ENCODE measurements around the gene RPS6KA2.

The RPS6KA2 gene

DNA sequence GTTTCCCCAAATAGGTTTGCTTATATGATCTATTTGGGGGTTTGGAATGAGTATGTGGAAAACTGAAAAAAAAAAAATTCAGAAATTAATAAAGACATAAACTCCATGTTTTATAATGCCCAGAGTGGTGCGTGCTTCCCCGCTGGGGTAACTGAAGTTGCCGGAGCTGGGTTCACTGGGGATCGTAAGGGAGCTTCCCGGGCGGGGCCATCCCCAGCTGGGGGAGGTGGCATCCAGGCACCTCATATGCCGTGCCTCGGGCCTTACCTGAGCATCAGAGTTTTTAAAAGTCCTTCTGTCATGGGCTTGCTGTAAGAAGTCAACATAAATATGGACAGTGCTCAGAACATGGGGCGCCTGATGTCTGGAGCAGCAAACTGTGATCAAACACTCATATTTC is 22.7 kb downstream of the RPS6KA2 start:
- H3K9me3 Mint-ChIP-seq = no peaks in the 10 kb centered on the region
- H3K36me3 Mint-ChIP-seq = no peaks in the 10 kb centered on the region
- no peaks in the 10 kb centered on the region for H3K27me3 Mint-ChIP-seq
- no peak overlapping the region for H3K4me3 Mint-ChIP-seq
- CTCF ChIA-PET = interaction anchor here (0.5 kb wide), 1 partner anchor 62 kb away, joined by 4 read pairs; no protein-coding TSS in a partner anchor
- H3K27ac Mint-ChIP-seq = no peak overlapping the region
- no peaks in the 10 kb centered on the region for H3K4me1 Mint-ChIP-seq
- no peak for DNase-seq

DNA sequence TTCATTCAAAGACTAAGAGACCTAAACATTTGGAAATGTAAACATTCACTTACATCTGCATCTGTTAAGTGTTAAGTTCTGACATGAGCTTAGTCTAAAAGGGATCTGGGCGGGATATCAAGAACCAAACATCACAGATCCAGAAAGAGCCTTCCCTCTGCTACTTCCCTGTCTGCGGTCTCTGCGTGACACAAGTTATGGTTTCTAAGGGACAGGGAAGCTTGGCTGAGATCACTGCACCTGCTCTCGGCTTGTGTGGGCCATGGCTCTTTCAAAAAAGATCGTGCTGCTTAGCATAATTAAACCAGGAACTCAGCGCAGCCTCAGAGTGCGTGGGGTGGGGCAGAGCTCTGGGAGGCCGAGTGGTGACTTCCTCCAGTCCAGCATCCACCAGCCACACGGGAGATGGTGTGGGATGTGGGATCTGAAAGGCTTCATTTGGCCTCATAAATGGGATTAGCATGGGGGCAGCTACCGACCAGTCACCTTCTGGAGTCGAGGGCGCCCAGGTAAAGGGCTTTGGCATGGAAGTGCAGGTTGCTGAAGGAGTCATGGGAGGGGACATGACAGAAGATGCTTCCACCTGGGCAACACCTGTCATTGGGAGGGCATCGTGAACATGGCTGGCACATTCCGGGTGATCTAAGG is 23.9 kb downstream of the RPS6KA2 start:
- Mint-ChIP-seq H3K27me3 (no peaks in the 10 kb centered on the region), H3K4me3 (no peak overlapping the region), H3K9me3 (no peaks in the 10 kb centered on the region), H3K36me3 (no peaks in the 10 kb centered on the region), H3K27ac (no peak overlapping the region), H3K4me1 (no peaks in the 10 kb centered on the region)
- no peak for DNase-seq
- CTCF ChIA-PET = no interaction called here

DNA sequence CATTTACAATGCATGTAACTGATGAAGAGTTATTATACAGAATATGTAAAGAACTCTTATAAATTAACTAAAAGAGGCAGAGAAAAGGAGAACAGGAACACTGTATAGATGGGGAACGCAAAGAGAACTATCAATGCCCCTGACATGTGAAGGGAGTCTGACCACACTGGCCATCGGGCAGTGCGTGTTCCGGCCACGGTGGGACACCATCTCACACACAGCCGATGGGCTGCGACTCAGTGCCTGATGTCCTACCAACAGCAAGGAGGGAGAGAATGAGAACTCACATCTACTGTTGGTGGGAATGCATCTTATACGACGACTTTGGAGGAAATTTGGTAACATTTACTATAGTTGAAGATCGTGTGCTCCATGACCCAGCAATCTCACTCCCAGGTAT is 25.1 kb downstream of the RPS6KA2 start:
- Mint-ChIP-seq H3K27me3 (peaks cover 3% of the 10 kb centered on the region), H3K4me3 (no peak overlapping the region)
- CTCF ChIA-PET = no interaction called here

DNA sequence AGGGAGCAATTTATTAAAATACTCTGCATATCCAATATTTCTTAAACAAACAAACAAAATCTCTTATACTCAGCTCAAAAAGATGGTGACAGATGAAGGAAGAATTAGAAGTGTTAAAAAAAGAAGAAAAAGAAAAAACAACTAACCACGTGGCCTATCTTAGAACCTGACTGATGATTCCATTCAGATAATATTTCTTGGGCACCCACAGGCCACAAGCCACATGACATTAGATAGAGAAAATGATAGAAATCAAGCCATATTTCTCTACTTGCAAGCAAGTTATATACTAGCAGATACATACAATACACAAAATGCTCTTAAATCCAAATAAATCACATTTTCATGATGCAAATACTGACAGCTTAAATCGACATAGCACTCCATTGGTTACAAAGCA is 26.1 kb downstream of the RPS6KA2 start:
- Mint-ChIP-seq H3K27ac (no peak overlapping the region), H3K36me3 (no peaks in the 10 kb centered on the region), H3K9me3 (no peaks in the 10 kb centered on the region), H3K4me1 (no peaks in the 10 kb centered on the region), H3K27me3 (peaks cover 3% of the 10 kb centered on the region), H3K4me3 (no peak overlapping the region)
- DNase-seq = no peak
- CTCF ChIA-PET = no interaction called here

More for the DNA sequence above, 25.1 kb downstream of the RPS6KA2 start:
- no peak for DNase-seq
- no peaks in the 10 kb centered on the region for H3K4me1 Mint-ChIP-seq
- H3K9me3 Mint-ChIP-seq = no peaks in the 10 kb centered on the region
- no peaks in the 10 kb centered on the region for H3K36me3 Mint-ChIP-seq
- no peak overlapping the region for H3K27ac Mint-ChIP-seq

DNA sequence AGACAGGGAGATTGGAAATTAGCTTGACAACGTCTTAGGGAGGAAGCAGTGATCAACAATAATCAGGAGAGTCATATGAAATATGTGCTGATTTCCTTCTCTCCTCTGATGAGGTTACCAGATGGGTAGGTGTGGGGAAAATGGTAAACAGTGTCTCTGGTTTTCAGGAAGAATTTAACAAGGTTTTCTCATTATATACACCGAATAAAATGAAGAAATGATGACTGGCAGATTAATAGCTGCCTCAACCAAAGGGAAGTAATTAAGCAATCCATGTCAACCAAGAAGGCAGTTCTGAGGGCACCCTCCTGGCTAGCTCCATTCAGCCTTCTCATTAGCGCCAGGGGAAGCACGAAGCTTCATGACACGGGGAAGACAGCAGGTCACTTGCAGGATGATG is 27.8 kb downstream of the RPS6KA2 start:
- CTCF ChIA-PET = no interaction called here
- Mint-ChIP-seq H3K27me3 (peaks cover 3% of the 10 kb centered on the region), H3K27ac (no peak overlapping the region), H3K36me3 (no peaks in the 10 kb centered on the region), H3K9me3 (no peaks in the 10 kb centered on the region), H3K4me1 (no peaks in the 10 kb centered on the region), H3K4me3 (no peak overlapping the region)
- no peak for DNase-seq

DNA sequence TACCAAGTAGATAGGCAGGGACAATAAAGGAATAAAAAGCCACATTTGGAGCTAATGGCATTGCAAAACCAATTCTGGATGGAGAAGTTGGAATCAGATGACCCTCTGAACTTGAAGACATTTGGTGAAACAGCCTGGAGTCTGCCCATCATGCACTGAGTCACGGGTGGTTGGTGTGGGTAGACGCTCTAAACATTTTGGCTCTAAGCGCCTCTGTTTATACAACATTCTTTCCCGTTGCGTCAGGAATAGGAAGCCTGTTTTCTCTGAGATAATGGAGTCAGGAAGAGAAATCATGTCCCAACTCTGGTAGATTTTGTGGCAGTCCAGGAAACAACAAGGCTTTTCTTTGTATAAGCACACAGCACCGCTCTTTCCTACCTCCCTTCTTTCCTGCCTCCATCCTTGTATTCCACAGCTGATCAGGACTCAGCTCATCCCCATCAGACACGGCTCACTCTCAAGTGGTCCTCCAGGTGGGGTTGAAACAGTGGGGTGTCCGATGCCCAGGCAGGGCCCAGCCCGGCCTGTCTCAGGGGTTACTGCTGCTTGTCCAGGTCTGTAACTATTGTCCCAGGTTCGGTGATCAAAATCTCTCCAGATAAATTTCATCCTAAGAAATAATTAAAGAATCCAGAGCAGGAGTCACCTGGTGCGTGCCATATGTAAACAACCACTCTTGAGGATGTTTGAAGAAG is 28.5 kb downstream of the RPS6KA2 start:
- peaks cover 3% of the 10 kb centered on the region for H3K27me3 Mint-ChIP-seq
- no peaks in the 10 kb centered on the region for H3K36me3 Mint-ChIP-seq
- H3K4me3 Mint-ChIP-seq = no peak overlapping the region
- H3K27ac Mint-ChIP-seq = no peak overlapping the region
- H3K4me1 Mint-ChIP-seq = no peaks in the 10 kb centered on the region
- H3K9me3 Mint-ChIP-seq = no peaks in the 10 kb centered on the region
- CTCF ChIA-PET = no interaction called here
- no peak for DNase-seq

DNA sequence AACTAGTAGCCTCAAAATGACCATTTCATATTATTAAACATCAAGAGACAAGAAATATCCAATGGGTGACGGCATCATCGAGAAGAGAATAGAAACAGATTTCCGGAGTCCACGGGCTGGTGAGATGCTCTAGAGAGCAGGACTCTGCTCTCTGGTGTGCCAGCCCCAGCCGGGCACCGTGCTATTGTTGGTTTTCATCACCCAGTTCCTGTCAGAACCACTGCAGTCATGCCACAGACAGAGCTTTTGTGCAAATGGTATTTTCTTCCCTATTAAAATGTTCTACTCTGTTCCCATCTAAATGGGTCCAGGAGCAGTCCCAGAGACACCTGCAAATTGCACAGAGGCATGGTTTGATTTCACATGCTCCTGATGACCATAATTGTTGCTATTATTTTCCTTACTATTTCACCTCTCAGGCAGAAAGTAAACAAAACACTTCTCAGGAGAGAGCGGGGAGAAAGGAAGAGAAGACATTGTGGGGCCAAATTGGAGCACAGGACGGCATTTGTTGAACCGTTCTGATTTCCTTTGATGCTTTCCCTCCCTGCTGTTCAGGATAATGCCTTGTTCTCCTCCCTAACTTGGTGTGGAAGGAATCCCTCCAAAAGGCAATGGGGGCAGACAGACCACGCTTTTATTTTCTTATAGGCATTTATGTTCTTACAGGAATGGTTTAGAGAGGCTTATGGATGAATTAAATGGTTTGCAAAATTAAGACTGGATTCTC is 29.2 kb downstream of the RPS6KA2 start:
- Mint-ChIP-seq H3K4me3 (no peak overlapping the region), H3K4me1 (no peaks in the 10 kb centered on the region), H3K36me3 (no peaks in the 10 kb centered on the region), H3K9me3 (no peaks in the 10 kb centered on the region), H3K27ac (no peak overlapping the region), H3K27me3 (peaks cover 3% of the 10 kb centered on the region)
- no peak for DNase-seq
- CTCF ChIA-PET = no interaction called here

DNA sequence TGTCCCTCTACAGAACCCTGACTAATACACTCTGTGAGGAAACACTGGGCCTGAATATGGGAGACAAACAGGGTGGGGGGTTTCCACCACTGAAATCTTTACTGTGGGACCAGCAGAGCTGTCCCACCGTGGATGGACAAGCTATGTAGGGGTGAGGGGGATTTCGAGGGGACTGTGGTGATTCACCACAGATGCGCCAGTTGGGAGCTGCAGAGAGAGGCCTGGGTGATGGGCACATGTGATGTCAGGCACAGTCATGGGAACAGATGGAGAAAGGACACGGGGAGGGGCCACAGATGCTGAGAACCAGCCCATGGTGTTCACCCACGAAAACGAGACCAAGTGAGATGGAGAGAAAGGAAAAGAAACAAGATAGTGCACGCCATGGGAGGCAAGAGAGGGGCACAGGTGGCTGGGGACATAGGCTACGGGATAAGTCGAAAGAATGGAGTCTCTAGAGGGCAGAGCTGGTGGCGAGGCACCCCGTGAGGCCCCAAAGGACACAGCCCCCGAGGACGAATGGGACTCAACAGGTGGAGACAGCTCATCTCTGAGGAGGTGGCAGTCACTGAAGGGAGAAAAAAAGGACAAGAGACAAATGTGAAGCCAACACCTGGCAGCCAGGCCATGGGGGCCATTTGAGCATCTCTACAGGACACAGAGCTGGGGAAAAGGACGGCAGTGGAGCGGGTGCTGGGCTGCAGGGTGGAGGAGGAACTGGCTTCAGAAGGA is 30.1 kb downstream of the RPS6KA2 start:
- H3K4me1 Mint-ChIP-seq = no peaks in the 10 kb centered on the region
- no peaks in the 10 kb centered on the region for H3K9me3 Mint-ChIP-seq
- H3K36me3 Mint-ChIP-seq = no peaks in the 10 kb centered on the region
- no peak overlapping the region for H3K4me3 Mint-ChIP-seq
- no peak overlapping the region for H3K27ac Mint-ChIP-seq
- H3K27me3 Mint-ChIP-seq = peaks cover 3% of the 10 kb centered on the region
- CTCF ChIA-PET = no interaction called here
- no peak for DNase-seq

DNA sequence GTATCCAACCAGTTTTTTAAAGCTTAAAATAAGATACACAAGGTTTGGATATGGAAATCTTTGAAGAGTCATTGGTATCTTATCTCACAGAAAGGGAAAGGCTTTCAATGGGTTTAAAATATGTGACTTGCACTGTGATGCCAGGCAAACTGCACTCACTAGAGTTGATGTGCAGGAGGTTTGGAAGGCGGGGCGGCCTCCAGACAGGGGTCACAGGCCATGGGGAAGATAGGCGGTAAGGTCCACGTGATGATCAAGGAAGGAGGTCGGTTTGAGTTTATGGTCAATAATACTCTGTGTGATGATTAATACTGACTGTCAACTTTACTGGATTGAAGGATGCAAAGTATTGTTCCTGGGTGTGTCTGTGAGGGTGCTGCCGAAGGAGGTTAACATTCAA is 31.1 kb downstream of the RPS6KA2 start:
- Mint-ChIP-seq H3K27me3 (peaks cover 3% of the 10 kb centered on the region), H3K9me3 (no peaks in the 10 kb centered on the region), H3K36me3 (no peaks in the 10 kb centered on the region), H3K4me1 (no peaks in the 10 kb centered on the region), H3K27ac (no peak overlapping the region), H3K4me3 (no peak overlapping the region)
- CTCF ChIA-PET = no interaction called here
- DNase-seq = no peak

DNA sequence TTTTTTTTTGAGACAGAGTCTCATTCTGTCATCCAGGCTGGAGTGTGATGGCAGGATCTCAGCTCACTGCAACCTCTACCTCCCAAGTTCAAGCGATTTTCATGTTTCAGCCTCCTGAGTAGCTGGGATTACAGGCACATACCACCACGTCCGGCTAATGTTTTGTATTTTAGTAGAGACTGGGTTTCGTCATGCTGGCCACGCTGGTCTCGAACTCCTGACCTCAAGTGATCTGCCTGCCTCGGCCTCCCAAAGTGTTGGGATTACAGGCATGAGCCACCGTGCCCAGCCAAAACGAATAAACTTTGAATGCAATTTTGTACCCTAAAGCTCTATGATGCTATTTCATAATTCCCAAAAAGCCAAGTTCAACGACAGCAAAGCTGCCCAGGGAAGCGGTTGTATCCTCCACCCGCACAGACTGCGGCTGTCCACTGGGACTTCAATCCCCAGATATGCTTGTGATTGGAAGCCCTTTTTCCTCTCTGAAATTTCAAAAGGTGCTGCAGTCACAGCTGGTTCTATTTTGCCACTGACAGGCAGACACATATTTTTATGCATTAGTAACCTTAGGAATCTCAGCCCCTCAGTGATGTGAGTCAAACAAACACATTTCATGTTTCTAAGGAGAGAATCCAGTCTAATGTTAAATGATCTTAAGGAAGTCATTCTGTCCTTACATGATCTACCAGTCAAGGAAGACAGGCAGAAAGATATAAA is 31.8 kb downstream of the RPS6KA2 start:
- CTCF ChIA-PET = no interaction called here
- no peak for DNase-seq

DNA sequence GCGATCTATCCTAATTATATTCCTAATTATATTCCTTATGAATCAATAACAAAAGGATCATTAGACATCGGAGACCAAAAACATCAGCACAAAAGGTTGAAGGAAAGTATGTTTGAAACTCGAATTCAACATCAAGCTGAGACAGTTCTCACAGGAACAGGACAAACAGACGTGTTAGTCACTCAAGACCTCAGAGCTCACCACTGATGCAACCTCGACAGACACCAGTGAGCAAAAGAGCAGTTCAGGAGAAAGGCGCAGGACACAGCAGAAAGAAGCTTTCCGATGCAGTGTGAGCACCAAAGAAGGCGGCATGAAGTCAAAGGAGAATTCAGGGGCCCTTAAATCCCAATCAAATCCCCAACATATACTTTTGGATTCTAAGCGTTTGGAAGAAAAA is 34.2 kb downstream of the RPS6KA2 start:
- H3K27me3 Mint-ChIP-seq = peaks cover 3% of the 10 kb centered on the region
- H3K27ac Mint-ChIP-seq = no peak overlapping the region
- H3K9me3 Mint-ChIP-seq = no peaks in the 10 kb centered on the region
- peaks cover 9% of the 10 kb centered on the region for H3K4me1 Mint-ChIP-seq
- H3K4me3 Mint-ChIP-seq = no peak overlapping the region
- CTCF ChIA-PET = no interaction called here
- no peaks in the 10 kb centered on the region for H3K36me3 Mint-ChIP-seq
- DNase-seq = no peak

More for the DNA sequence above, 31.8 kb downstream of the RPS6KA2 start:
- Mint-ChIP-seq H3K27me3 (peaks cover 3% of the 10 kb centered on the region), H3K9me3 (no peaks in the 10 kb centered on the region), H3K4me1 (no peaks in the 10 kb centered on the region), H3K36me3 (no peaks in the 10 kb centered on the region), H3K4me3 (no peak overlapping the region), H3K27ac (no peak overlapping the region)

DNA sequence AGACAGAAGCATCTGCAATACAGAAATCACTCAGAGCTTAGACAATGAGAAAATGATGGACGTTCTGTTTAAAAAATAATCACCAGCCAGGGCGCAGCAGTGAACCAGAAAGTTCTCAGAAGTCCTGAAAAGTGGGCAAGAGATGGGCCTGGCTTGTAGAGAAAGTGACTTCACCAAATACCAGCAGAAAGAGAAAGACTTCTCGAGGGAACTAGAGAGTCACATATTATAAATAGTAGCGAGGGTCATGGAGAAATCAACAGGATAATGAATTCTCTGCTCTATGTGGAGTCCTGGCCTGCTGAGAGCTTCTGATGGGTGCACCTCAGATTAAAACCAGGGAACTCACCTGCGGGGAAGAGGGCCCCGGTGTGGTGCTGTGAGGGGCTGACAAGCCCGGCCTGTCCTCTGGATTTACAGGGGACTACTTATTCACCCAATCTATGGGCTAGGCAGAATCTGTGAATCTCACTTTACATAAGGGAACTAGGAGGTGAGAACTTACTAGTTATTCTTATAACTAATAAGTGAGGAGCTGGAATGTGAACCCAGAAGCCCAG is 35.0 kb downstream of the RPS6KA2 start:
- H3K27ac Mint-ChIP-seq = no peak overlapping the region
- DNase-seq = no peak
- CTCF ChIA-PET = no interaction called here
- peaks cover 9% of the 10 kb centered on the region for H3K4me1 Mint-ChIP-seq
- no peak overlapping the region for H3K4me3 Mint-ChIP-seq
- H3K36me3 Mint-ChIP-seq = no peaks in the 10 kb centered on the region
- H3K9me3 Mint-ChIP-seq = no peaks in the 10 kb centered on the region
- no peaks in the 10 kb centered on the region for H3K27me3 Mint-ChIP-seq

DNA sequence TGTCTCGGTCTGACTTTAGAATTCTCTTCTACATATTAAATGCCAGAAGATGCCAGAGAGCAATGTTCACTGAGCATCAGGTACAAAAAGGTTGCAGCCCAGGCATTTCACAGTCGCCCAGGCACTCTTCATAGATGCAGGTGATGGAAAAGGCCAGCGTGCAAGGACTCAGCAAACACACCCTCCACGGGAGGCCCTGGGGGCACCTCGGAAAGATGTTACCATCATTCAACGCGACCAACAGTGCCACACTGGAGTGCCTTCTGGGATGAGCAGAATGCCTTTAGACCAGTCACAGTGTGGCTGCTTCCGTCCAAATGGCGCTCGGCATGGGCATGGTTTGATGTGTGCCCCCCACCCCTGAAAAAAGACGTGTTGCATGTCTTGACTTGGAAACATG is 36.0 kb downstream of the RPS6KA2 start:
- H3K27ac Mint-ChIP-seq = no peak overlapping the region
- CTCF ChIA-PET = no interaction called here
- DNase-seq = no peak
- no peaks in the 10 kb centered on the region for H3K9me3 Mint-ChIP-seq
- H3K4me3 Mint-ChIP-seq = no peak overlapping the region
- no peaks in the 10 kb centered on the region for H3K36me3 Mint-ChIP-seq
- peaks cover 9% of the 10 kb centered on the region for H3K4me1 Mint-ChIP-seq
- no peaks in the 10 kb centered on the region for H3K27me3 Mint-ChIP-seq
